ENCODE results near the gene ZNF625.

GRCh38 chr19:12155324-12155860 is 1.1 kb downstream of the ZNF625 start:
- TF ChIP-seq CTCF (IDR thresholded peaks at IDR 0.05) (no peak), POLR2A (IDR thresholded peaks at IDR 0.05) (no peak)

Measured in heart left ventricle (tissue), 13 donors.